Measurements from ENCODE around the gene DHPS.

Gene DHPS

DNA sequence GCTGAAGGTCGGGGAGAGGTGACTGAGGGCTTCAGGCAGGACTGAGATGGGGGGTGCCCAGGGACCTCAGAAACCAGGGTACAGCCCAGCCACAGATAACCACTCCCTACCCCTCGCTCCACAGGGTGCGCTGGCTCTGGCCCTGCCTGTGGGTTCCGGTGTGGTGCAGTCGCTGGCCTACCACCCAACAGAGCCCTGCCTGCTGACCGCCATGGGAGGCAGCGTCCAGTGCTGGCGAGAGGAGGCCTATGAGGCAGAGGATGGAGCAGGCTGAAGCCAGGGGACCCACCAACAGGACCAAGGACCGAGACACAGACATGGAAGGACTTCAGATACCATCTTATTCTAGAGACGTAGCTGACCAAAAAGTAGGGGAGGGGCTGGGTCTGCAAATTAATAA lies 6.3 kb downstream of the DHPS start:
- no peak for DNase-seq (ENCODE audit: low read depth in 2 of 2)

DNA sequence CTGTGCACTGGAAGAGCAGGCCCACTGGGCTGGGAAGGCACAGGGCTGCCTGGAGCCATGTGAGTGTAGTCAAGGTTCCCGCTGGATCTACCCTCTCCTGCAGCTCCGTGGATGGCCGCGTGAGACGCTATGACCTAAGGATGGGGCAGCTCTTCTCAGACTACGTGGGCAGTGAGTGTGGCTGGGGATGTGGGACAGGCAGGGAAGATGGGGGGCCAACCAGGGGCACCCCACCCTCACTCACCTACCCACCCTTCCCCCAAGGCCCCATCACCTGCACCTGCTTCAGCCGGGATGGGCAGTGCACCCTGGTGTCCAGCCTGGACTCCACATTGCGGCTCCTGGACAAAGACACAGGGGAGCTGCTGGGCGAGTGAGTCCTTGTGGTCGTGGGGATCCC lies 8.9 kb downstream of the DHPS start:
- DNase-seq (ENCODE audit: low read depth in 2 of 2): no peak

DNA sequence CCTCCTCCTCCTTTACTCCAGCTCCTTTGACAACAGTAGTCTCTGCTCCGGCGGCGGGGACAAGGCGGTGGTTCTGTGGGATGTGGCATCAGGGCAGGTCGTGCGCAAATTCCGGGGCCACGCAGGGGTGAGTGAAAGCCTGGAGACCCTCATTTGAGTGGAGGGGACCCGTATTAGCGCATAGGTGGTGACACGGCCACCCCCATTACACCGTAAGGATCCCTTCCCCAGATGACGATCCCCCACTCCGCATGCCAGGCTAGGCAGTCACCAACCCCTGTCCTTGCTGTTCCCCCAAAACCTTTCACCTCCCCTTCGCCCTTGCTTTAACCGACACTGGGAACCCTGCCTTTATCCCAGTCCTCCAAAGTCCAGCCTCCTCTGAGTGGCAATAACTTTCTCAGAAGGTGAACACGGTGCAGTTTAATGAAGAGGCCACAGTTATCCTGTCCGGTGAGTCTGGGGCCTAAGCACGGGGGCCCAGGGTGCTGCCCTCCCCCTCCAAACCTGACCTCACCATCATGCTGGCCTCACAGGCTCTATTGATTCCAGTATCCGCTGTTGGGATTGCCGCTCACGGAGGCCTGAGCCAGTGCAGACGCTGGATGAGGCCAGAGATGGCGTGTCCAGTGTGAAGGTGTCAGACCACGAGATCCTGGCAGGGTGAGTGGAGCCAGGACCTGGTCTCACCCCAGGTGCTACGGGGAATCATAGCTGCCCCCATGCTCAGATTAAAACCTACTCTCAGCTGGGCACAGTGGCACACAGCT lies 11.3 kb downstream of the DHPS start:
- no peak for DNase-seq (ENCODE audit: low read depth in 2 of 2)

DNA sequence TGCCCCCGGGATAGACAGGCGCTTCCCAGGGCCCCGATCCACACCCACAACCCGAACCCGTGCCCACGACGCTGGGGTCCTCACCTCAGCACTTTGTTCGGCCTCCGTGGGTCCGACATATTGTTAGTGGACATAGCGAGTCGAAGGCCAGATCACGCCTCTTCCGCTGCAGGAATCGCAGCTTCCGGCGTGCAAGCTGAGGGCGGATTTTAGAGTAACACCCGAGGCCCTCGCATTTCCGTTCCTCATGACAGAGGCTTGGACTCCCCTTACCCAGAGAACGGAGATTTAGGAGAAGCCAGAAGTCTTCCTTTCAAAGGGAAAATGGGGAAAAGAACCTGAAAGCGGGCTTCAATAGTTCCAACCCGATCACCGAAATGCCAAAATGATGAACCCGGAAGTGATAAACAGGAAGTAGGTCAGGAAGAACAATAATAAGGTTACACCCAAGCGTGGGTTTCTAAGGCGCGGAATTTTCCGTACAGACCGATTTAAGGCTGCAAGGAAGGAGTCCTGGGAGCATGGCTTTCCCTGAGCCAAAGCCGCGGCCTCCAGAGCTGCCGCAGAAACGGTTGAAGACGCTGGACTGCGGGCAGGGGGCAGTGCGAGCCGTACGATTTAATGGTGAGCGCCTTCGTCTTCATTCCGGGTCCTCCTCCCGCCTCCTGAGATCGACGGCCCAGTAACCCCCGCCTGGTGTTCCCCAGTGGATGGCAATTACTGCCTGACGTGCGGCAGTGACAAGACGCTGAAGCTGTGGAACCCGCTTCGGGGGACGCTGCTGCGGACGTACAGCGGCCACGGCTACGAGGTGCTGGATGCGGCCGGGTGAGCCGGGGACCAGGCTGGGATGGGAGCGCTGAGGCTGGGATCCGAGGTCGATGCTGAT lies 12.2 kb downstream of the DHPS start:
- peak; percentile 48 to 60 for DNase-seq (ENCODE audit: low read depth in 2 of 2)

DNA sequence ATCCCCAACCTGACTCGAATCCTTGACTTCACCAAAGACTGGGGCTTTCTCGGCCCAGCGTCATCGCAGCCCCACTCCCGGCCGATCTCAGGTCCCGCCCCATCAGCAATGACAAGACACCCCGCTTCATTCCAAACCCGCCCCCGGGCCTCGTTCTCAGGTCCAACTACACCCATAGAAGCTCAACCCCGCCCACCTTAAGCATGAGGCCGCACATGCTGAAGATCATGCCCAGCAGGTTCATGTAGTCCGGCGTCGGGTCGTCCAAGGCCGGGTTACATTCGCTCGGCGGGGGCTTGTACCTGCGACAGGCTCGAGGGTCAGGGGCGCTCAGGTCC lies 12.8 kb downstream of the DHPS start:
- peak in 1 of 2 donors; percentile 30 for DNase-seq (ENCODE audit: low read depth in 2 of 2)

DNA sequence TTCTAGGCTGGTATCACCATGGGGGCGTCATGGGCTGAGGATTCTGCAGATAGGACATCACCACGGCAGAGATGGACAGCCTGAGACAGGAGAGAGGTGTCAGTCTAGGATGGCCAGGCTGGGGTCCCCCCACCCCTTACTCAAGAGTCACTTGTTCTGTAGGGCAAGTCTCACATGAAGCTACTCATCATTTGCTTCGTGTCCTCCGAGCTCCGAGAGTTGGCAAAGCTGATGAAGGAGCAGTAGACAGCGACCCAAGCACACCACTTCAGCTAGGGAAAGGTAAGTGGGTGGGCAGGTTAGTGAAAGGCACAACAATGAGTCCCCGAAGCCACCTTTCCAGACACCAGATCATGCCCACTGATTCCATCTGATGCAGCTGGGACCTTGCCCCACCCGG lies 13.3 kb downstream of the DHPS start:
- no peak for DNase-seq (ENCODE audit: low read depth in 2 of 2)

DNA sequence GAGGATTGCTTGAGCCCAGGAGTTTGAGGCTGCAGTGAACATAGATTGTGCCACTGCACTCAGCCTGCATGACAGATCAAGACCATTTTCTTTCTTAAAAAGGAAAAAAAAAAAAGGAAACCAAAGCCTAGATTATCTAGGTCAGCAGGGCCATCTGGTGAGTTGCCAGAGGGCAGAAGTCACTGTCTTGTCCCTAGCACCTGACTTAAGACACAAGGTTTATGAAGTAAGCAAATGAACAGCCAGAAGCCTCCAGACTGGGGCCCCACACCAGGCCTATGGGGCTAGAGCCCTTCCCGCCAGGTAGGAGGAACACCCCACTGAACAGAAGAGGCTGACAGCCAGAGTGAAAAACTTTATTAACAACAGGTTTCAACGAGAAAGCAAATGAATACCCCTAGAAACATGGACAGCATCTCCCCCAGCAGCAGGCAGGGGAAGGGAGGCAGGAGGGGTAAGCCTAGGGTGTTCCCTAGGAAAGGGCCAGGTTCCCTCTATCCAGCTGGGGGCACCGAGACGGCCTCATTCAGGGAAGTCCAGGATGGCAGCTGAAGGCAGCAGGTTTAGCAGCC lies 13.9 kb downstream of the DHPS start:
- DNase-seq (ENCODE audit: low read depth in 2 of 2): no peak

DNA sequence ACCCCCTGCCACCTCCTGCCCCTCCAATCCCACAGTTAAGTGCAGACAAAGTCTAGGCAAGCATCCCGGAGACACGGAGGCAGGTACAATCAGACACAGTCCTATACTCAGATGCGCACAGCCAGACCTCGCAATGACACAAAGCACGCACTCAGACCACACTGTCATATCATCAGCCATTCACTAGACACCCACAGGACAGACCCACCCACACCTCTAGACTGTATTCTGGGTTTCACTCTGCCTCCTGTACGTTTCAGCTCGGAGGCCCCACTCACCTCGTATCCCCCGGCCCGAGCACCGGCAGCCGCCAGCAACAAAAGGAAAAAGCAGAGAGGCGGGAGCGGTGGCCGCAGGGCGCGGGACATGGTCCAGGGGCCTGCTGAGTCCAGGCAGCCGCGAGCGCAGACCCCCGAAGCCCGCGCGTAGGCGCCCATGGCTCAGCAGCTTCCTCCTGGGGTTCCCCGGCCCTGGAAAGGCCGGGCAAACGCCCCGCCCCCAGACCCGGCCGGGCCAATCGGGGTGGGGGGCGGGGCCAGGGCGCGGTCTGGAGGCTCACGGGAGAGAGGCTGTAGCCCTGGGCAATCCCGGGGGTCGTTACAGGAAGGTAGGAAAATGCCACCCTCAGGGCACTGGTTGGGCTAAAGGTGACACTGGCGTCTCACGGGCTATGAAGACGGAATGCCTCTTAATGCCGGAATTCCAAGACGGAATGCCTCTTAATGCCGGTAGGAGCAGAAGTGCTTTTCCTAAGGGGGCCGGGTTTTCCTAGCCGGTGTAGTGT lies 15.2 kb downstream of the DHPS start, which contains the start of the genes MAN2B1 and WDR83:
Gene MAN2B1, minus strand, starts transcription at position 478 of the 784 bp plus-strand sequence. Its CDS starts 41 bp downstream, at position 437.
Gene WDR83, plus strand, starts transcription at position 543 of the 784 bp plus-strand sequence. CDS start 2,984 bp downstream, outside the sequence.
- DNase-seq (ENCODE audit: low read depth in 2 of 2): peak; percentile 48 to 54

DNA sequence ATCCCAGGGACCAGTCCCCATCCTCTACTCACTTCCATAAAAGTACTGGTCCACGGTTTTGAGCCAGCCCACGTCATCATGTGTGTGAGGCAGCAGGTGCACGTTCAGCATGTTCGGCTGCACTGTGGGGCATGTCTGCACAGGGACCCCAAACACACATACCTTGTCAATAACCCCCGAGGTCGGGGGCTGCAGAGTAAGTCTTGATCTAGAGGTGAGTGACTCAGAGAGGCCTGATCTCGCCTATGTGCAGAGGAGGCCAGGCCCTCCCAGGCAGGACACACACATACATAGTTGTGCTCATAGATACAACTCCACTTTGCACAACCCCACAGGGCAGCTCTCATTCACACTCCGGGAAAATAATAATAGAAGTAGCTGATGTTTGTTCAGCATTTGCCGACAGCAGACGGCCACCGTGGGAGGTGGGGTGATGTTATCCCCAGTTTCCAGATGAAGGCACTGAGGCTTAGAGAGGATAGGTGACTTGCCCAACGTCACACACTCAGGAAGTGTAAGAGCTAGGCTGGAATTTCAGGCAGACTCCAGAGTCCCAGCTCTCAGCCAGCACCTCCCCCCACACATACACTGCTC lies 15.9 kb downstream of the DHPS start:
- DNase-seq (ENCODE audit: low read depth in 2 of 2): no peak

DNA sequence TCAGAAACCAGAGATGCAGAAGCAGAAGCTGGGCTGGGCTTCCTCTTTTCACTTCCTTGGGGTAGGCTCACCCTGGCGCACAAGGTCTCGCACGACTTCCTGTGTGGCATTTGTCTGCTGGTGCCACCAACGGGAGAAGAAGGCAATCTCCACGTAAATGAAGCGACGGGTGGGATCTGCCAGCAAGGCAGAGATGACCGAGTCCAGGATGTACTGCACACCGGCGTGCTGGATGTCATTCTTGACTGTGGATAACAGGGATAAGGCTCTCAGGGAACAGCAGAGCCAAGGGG lies 16.5 kb downstream of the DHPS start:
- no peak for DNase-seq (ENCODE audit: low read depth in 2 of 2)

DNA sequence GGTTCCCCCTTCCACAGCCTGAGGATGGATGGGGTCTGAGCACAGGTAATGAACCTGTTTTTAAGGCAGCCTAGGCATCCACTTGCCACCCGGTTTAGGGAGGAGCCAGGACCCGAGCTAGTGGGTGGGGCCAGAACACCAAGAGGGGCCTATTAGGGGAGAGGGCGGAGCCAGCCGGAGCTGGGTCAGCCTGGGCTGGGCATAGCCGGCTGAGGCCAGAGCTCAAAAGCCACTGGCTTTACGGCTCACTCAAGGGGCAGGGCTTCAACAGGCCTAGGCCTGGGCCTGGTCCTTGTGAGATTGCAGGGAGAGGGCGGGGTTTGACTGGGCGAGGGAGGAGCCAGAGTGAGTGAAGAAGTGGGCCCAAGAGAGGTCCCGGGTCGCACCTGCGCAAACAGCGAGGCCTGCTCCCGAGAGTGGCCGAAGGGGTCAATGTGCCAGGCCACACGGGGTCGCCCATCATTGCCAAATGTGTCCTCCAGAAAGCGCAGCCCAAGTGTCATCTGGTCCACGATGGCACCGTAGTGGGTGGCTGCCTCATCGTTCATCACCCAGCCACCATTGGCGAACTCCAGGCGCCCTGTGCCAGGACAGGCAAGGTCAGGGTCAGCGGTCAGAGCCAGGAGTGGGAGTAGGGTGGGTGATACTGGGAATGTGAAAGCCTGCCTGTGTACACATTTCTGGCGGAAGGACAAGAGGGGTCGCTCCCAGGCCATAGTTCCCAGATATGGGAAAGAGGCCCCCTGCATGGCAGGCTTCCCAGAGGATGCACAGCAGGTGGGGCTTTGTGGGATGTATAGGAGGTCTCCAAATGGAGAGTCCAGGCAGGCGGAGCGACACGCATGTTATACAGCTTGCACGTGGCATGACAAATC lies 17.0 kb downstream of the DHPS start:
- DNase-seq (ENCODE audit: low read depth in 2 of 2): no peak

DNA sequence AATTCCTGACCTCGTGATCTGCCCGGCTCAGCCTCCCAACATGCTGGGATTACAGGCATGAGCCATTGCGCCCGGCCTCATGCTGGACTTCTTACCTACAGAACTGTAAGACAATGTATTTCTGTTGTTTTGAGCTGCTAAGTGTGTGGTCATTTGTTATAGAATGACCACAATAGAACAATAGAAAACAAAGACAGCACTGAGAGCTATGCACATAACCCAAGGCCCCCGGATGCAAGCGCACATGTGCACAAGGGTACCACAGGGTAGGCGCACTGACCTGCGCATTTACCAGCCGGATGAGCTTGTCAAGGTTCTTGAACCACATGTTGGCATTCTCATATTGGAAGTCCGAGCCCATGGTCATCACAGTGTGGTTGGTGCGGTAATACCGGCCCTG lies 20.7 kb downstream of the DHPS start:
- DNase-seq (ENCODE audit: low read depth in 2 of 2): no peak

DNA sequence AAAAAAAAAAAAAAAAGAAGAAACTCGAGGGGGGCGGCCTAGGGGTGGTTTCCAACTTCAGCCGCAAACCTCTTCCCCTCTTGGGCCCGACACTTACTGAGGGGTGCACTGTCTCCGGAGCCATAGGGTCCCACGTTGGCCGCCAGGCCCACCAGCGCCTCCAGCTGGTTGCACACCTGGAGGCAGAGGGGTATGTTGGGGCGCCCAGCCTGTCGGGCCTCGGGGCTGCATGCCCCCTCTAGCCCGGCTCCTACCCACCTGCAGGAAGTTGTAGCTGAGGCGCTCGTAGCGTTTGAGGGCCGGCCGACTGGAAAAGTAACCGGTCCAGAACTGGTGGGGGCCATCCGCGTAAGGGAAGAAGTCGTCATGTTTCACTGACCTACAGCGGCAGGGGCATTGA lies 23.7 kb downstream of the DHPS start:
- DNase-seq (ENCODE audit: low read depth in 2 of 2): no peak

DNA sequence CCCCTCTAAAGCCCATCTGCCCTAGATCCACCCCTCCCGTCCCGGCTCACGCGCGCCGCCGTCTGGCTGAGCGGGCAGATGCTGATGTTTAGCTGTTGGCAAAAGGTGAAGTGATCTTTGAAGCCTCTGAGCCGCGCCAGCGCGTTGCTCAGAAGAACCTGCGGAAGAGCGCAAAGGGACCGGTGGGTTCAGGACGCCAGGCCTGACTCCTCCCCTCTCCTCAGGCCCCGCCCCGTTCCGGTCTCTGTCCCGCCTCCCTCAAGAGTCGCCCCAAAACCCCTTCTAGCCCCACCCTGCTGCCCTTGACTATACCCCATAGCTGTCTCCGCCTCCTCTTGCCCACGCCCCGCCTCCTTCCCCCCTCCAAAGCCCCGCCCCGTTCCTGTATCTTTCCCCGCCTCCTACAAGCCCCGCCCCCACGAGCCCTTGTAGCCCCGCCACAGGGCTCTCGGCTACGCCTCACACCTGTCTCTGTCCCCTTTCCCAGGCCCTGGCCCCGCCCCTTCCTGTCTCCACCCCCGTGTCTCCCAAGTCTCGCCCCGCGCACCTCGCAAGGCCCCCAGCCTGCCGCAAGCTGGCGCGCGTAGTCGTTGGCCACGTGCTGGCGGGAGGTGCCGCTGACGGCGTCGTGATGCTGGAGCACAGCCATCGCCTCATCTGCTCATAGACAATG lies 24.6 kb downstream of the DHPS start:
- DNase-seq (ENCODE audit: low read depth in 2 of 2): no peak

DNA sequence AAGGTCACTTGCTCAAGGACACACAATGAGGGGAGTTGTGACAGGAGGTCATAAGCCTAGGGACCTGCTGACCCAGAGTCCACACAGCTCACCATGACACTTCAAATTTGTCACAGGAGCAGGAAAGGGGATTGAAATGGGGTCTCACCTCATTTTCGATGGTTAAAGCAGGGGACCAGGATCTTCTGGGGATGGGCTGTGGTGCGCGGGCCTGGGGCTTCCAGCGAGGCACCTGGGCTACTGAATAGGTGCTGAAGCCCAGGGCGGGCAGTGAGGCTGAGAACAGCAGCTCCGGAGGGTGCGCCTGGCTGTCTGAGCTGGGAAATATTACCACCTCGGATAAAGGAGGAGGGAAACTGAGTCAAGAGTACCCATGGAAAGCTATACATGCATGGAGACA lies 26.1 kb downstream of the DHPS start:
- DNase-seq (ENCODE audit: low read depth in 2 of 2): no peak

DNA sequence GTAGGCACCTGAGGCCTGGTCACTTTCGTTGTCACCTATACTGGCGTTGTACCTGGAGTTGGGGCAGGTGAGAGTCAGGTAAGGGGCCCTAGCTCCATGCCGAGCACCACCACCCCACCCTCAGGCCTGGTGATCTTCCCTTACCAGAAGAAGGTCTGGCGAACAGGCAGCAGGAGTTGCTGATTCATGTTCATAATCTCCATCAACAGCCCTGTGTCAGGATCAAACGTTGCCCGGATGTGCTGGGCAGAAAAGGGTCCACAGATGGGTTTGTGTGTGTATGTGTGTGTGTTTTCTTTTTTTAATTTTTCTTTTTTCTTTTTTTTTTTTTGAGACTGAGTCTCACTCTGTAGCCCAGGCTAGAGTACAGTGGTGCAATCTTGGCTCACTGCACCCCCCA lies 29.5 kb downstream of the DHPS start:
- no peak for DNase-seq (ENCODE audit: low read depth in 2 of 2)

DNA sequence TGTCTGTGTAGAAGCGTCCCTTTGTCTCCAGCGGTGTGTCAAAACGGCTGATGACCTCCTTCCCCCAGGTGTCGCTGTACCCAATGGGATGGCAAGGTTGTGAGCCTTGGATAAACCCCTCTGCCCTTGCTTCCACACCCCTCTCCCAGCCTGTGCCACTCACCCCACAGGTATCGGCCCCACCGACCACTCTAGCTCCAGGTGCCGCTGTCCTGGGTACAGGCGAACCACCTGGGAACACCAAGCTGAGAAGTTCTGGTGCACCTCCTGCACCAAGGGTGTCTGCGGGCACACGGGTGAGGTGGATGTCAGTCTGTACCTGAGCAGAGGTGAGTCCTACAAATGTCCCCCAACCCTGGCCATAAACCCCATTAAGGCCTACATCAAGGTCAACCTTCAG lies 31.7 kb downstream of the DHPS start:
- no peak for DNase-seq (ENCODE audit: low read depth in 2 of 2)

DNA sequence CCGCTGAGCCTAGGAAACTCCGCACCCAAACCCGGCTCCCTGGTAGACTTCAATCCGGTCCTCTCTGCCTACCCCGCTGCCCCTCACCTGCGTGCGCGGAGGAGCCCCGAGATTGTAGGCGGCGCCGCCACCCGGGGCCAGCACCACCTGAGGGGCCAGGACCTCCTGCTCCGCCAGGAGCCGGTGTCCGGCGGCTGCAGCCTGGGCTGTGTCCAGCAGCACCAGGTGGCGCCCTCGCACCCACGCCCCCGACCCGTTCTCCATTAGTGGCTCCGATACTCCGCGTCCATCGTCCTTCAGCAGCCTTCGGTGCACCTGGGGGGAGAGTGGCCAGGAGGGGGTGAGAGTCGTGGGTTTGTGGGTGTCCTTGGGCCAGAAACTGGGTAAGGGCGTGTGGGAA lies 33.6 kb downstream of the DHPS start:
- DNase-seq (ENCODE audit: low read depth in 2 of 2): no peak

DNA sequence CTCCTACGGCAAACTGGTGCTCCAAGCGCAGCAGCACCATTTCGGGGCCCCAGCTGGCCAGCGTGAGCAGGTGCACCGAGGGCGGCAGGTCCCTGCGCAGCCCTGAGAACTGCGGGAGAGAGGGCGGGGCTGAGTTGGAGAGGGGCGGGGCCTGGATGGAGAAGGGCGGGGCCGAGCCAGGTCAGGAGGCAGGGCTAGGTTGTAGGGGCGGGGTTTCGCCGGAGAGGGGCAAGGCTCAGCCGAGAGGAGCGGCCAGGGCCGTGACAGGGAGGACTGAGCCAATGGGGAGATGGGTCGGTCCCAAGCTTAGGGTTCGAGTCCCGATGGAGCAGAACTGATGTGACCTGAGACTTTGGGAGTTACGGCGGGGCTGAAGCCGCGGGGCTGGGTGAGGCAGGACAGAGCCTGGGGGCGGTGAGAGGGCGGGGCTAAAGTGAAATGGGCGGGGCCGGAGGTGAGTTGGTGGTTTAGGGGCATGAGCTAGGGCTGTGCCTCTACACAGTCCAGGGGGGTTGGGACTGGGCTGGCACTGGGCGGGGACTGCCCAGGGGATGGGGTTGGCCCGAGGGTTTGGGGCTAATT lies 34.1 kb downstream of the DHPS start:
- DNase-seq (ENCODE audit: low read depth in 2 of 2): no peak

DNA sequence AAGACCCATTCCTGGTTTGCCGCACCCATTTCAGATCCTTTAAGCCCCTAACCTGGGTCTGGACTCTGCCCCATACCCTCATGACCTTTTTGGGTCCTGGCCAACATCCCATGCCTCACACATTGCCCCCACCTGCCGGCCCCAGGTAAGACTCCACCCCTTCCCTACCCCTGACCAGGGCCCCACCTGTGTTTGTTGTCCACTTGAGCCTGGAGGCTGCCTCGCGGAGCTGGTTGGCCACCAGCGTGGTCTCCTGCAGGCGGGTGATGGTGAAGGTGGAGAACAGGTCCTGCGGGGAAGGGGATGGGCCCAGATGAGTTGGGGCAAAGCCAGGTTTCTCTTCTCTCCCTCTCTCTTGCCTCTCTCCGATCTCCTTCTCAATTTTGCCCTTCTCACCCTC lies 34.6 kb downstream of the DHPS start:
- no peak for DNase-seq (ENCODE audit: low read depth in 2 of 2)

Measured in stimulated activated CD8-positive, alpha-beta memory T cell treated with anti-CD3 and anti-CD28 coated beads, Interleukin-7, amount 100 ng/mL, for 1 hour (primary cell).